Parathyroid adenoma (tissue), 2 donors: Measurements from ENCODE around the gene DAAM2.
A peak's percentile ranks its signal among the peaks of the same experiment; 100 is the strongest.

Experiments
- H2AFZ ChIP-seq: fragments of 300-600 bp; sonication (generic); one replicate; pipeline ENCODE4 v1.7.0; 2017; ENCODE audit warnings: antibody characterized with exemption, mild to moderate bottlenecking
- H3K27ac ChIP-seq: fragments of 300-600 bp; sonication (generic); one replicate; pipeline ENCODE4 v1.7.0; 2017
- H3K27me3 ChIP-seq: fragments of 300-600 bp; sonication (generic); one replicate; pipeline ENCODE4 v1.7.0; 2017; ENCODE audit warnings: low read length; ENCODE audit not compliant: control insufficient read depth, insufficient read depth
- H3K36me3 ChIP-seq: fragments of 300-600 bp; sonication (generic); one replicate; pipeline ENCODE4 v1.7.0; 2017; ENCODE audit warnings: low read length; ENCODE audit not compliant: control insufficient read depth, insufficient read depth
- H3K4me1 ChIP-seq: fragments of 300-600 bp; sonication (generic); one replicate; pipeline ENCODE4 v1.7.0; 2017; ENCODE audit warnings: control low read depth
- H3K4me2 ChIP-seq: fragments of 300-600 bp; sonication (generic); one replicate; pipeline ENCODE4 v1.7.0; 2017; ENCODE audit warnings: low read length
- H3K4me3 ChIP-seq: fragments of 300-600 bp; sonication (generic); one replicate; pipeline ENCODE4 v1.7.0; 2017; ENCODE audit warnings: low read depth, low read length
- H3K79me2 ChIP-seq: fragments of 300-600 bp; sonication (generic); one replicate; pipeline ENCODE4 v1.7.0; 2017; ENCODE audit warnings: control low read depth
- H3K9ac ChIP-seq: fragments of 300-600 bp; sonication (generic); one replicate; pipeline ENCODE4 v1.7.0; 2017; ENCODE audit warnings: mild to moderate bottlenecking
- H3K9me3 ChIP-seq: fragments of 300-600 bp; sonication (generic); one replicate; pipeline ENCODE4 v1.7.0; 2017; ENCODE audit warnings: low read length; ENCODE audit not compliant: control insufficient read depth
- TF ChIP-seq, protein P1 (sequence below): fragments of 300-600 bp; sonication (generic); IDR thresholded peaks from one replicate; pipeline ENCODE4 v1.7.0; 2017; ENCODE audit warnings: antibody characterized with exemption, mild to moderate bottlenecking
- donor health status: primary hyperparathyroidism.

DAAM2 gene

GRCh38 chr6:39948199-39948791, 156.1 kb downstream of the DAAM2 start:
- Histone ChIP-seq H3K79me2 (no peaks in the 10 kb centered on the region), H3K4me1 (peaks cover 7% of the 10 kb centered on the region), H3K36me3 (no peaks in the 10 kb centered on the region), H3K9me3 (no peaks in the 10 kb centered on the region), H3K4me3 (no peak overlapping the region), H2AFZ (peak overlapping the region; percentile 29), H3K4me2 (no peak overlapping the region), H3K9ac (no peak overlapping the region), H3K27me3 (no peaks in the 10 kb centered on the region), H3K27ac (no peak overlapping the region)
- TF ChIP-seq, protein P1, sequence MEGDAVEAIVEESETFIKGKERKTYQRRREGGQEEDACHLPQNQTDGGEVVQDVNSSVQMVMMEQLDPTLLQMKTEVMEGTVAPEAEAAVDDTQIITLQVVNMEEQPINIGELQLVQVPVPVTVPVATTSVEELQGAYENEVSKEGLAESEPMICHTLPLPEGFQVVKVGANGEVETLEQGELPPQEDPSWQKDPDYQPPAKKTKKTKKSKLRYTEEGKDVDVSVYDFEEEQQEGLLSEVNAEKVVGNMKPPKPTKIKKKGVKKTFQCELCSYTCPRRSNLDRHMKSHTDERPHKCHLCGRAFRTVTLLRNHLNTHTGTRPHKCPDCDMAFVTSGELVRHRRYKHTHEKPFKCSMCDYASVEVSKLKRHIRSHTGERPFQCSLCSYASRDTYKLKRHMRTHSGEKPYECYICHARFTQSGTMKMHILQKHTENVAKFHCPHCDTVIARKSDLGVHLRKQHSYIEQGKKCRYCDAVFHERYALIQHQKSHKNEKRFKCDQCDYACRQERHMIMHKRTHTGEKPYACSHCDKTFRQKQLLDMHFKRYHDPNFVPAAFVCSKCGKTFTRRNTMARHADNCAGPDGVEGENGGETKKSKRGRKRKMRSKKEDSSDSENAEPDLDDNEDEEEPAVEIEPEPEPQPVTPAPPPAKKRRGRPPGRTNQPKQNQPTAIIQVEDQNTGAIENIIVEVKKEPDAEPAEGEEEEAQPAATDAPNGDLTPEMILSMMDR = no peak

DNA sequence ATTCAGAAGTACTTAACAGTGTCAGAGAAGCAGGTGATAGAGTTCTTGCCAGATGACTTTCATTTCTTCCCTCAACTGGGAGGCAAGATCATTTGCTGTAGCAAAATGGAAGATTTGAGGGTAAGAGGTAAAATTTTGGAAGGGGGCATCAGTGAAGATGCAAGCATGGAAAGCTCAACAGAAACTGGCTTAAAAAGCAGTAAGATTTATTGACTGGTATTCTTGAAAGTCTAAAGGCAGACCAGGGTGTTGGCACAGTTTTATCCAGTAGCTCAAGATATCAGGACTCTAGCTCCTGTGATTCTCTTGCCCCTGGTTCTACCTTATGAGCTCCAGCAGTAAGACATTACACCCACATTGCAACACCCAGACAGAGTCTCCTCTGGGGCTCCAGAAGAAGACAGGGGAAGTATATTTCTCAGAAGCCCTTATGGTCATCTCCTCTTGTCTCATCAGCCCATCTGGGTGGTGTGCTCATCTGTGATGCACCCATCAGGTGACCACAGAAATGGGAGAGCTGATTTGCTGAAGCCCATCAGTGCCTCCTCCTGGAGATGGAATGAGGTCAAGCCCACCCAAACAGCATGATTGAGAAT, 158.0 kb downstream of the DAAM2 start:
- Histone ChIP-seq H3K36me3 (no peaks in the 10 kb centered on the region), H2AFZ (no peak overlapping the region), H3K4me2 (no peak overlapping the region), H3K79me2 (no peaks in the 10 kb centered on the region), H3K4me3 (no peak overlapping the region), H3K9me3 (no peaks in the 10 kb centered on the region), H3K27me3 (no peaks in the 10 kb centered on the region), H3K27ac (no peak overlapping the region), H3K4me1 (peaks cover 7% of the 10 kb centered on the region), H3K9ac (no peak overlapping the region)
- TF ChIP-seq, protein P1 = no peak

- no peak overlapping the region for H3K27ac ChIP-seq
- TF ChIP-seq, protein P1 = no peak
Observed at GRCh38 chr6:39951191-39951590, 159.0 kb downstream of the DAAM2 start.

GRCh38 chr6:39951716-39952115, 159.5 kb downstream of the DAAM2 start:
- TF ChIP-seq, protein P1 = no peak
- H3K9ac ChIP-seq = no peak overlapping the region
- no peak overlapping the region for H3K27ac ChIP-seq
- no peaks in the 10 kb centered on the region for H3K27me3 ChIP-seq
- H3K4me3 ChIP-seq = no peak overlapping the region
- no peaks in the 10 kb centered on the region for H3K36me3 ChIP-seq
- no peaks in the 10 kb centered on the region for H3K79me2 ChIP-seq
- no peaks in the 10 kb centered on the region for H3K9me3 ChIP-seq
- peaks cover 7% of the 10 kb centered on the region for H3K4me1 ChIP-seq
- H2AFZ ChIP-seq = no peak overlapping the region
- H3K4me2 ChIP-seq = no peak overlapping the region

More at GRCh38 chr6:39951191-39951590, 159.0 kb downstream of the DAAM2 start:
- Histone ChIP-seq H3K4me3 (no peak overlapping the region), H3K4me2 (no peak overlapping the region), H3K9me3 (no peaks in the 10 kb centered on the region), H3K9ac (no peak overlapping the region), H2AFZ (no peak overlapping the region), H3K4me1 (peaks cover 7% of the 10 kb centered on the region), H3K79me2 (no peaks in the 10 kb centered on the region), H3K36me3 (no peaks in the 10 kb centered on the region), H3K27me3 (no peaks in the 10 kb centered on the region)

DNA sequence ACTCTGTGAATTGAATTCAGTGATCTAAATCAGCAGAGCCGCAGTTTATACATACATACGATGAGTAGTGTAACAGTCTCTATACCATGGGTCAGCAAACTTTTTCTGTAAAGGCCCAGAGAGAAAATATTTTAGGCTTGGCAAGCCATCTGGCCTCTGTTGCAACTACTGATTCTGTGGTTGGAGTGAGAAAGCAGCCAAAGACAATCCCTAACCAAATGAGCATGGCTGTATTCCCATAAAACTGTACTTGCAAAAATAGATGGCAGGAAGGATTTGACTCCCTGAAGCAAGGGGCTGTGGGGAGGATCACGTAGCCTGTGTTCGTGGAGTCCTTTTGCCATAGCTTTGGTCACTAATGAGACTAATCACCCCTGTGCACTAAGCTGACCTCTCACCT, 160.0 kb downstream of the DAAM2 start:
- Histone ChIP-seq H3K27ac (no peak overlapping the region), H3K9ac (no peak overlapping the region)
- TF ChIP-seq, protein P1 = no peak

More for the DNA sequence above, 160.0 kb downstream of the DAAM2 start:
- H2AFZ ChIP-seq = no peak overlapping the region
- H3K27me3 ChIP-seq = no peaks in the 10 kb centered on the region
- peaks cover 7% of the 10 kb centered on the region for H3K4me1 ChIP-seq
- H3K9me3 ChIP-seq = no peaks in the 10 kb centered on the region
- H3K4me3 ChIP-seq = no peak overlapping the region
- H3K4me2 ChIP-seq = no peak overlapping the region
- no peaks in the 10 kb centered on the region for H3K36me3 ChIP-seq
- no peaks in the 10 kb centered on the region for H3K79me2 ChIP-seq
